GM18519 (cell line): ENCODE measurements around the gene OXNAD1.

ENCODE experiments used
- ATAC-seq: cut with Tn5 transposase; IDR thresholded peaks from one replicate; pipeline ENCODE4 v1.9.1; 2021; ENCODE audit warnings: mild to moderate bottlenecking, moderate library complexity; ENCODE audit not compliant: unreplicated experiment, low FRiP score

The OXNAD1 gene

DNA sequence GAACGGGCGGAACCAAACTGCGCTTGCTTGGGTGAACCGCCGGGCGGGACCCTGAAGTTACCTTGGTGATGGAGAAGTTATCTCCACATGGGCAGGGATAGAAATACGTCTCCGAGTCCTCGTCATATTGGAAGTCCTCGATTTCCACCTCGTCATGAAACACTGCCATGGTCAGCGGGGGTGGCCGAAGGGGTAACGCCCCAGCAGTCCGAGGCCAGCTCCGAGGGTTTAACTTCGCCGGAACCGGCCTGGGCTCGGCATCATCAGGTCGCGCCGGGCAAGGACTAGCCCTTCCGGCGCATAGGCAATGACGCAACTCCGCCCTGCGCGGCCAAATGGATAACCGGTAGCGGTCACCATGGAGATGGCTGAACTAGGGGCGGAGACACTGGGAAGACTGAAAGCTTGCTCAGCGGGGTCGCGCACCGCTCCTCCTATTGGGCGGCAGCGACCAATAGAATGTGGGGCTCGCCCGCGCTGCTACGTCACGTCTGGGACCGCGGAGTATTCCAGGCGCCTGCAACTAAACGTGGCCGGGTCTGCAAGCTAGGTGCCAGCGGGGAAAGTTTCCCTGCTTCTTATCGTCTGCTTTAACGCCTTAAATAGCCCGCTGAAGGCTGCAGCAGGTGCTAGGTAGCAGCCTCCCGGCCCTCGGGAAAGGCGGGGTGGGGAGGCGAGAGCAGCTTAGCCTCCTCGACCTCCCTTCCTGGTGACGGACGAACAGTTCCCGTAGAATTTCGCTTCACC is at the start of gene OXNAD1, which contains the start of gene DPH3:
Gene OXNAD1, plus strand, starts transcription at position 505 of the 747 bp plus-strand sequence. CDS start 5,741 bp downstream, outside the sequence.
Gene DPH3, minus strand, starts transcription at position 236 of the 747 bp plus-strand sequence. Its CDS starts 67 bp downstream, at position 169.
- ATAC-seq: peak; percentile 98

DNA sequence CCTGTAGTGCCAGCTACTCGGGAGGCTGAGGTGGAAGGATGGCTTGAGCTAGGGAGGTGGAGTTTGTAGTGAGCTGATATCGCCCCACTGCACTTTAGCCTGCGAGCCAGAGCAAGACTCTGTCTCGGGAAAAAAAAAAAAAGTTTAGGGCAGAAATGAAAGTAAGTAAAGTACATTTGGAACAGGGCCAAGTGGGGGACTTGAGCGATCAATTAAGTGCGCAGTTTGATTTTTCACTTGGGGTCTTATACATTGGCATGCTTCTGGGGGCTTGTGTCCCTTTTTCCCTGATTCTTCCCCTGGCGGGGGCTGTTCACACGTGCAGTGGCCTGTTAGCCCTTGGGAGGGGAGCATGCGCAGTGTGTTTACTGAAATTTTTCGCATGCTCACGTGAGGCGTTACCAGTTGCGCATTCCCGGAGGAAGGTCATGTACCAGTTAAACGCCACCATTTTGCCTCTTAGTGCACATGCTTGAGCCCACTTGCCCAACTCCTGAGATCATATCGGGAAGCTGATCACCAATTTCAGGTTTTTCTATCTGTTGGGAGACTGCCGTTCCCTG is 48.6 kb upstream of the OXNAD1 start:
- ATAC-seq: no peak

DNA sequence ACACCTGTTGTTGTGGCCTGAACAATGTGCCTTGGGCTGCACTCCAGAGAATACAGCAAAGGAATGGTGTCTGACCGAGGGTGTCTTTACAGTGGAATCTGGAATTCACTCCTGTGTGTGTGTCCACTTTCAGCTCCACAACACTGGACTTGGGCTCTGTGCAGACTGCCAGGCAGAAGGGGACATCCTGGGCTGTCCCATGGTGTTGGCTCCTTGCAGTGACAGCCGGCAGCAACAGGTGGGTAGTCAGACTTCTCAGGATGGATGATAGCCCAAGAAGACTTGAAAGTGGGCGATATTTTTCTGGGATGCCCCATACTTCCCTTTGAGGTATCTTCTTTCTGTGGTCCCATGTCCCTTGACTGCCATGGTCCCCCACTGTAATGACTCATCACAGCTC is 45.2 kb upstream of the OXNAD1 start:
- no peak for ATAC-seq

DNA sequence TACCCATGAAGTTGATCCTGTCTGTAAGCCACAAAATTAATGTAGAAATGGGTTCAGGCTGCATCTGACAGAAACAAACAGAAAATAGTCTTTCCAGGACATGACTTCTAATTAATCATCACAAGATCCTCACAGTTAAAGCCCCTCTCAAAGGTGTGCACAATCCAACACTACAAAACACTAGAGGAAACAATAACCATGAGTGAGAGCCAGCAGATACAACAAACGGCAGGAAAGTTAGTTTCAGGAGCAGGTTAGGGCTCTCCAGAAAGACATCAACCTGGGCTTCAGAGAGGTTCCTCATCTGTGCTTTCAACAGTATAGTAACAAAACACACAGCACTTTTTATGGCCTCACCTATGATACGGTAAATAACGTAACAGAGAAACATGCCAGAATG is 43.0 kb upstream of the OXNAD1 start:
- ATAC-seq: no peak

GRCh38 chr3:16222547-16222946 is 42.5 kb upstream of the OXNAD1 start:
- ATAC-seq: no peak

- ATAC-seq: no peak
Observed at GRCh38 chr3:16224325-16224724, 40.7 kb upstream of the OXNAD1 start.

DNA sequence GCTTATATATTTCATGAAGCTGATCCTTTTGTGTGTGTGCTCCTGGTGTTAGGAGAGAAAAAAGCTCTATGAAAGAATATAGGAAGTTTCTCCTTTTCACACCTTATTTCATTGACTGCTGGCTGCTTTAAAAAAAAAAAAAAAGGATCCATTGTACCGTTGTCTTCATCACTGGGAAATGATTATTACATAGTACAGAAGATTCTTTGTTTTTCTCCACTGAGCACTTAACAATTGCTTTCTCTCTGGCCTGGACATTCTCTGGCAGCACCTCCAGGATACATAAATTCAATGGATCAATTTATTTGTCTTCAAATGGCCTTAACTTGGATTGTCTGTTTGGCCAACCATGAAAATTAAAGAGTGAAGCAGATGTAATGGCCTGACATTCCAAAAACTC is 37.4 kb upstream of the OXNAD1 start:
- no peak for ATAC-seq

GRCh38 chr3:16229681-16230080 is 35.3 kb upstream of the OXNAD1 start:
- ATAC-seq: no peak

DNA sequence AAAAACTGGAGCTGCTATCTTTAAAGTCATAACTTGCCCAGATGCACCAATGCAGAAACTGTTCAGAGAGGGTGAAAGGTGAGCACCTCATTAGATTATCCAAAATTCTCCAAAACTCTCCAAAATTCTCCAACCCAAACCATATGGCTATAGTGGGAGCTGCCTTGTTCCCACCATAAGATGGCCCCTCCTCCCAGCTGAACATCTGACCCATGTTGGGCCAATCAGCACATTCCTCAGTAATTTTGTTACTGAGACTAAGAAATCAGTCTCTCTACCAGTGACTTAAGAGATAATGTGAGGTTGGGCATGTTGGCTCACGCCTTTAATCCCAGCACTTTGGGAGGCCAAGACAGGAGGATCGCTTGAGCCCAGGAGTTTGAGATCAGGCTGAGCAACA is 33.0 kb upstream of the OXNAD1 start:
- ATAC-seq: no peak

DNA sequence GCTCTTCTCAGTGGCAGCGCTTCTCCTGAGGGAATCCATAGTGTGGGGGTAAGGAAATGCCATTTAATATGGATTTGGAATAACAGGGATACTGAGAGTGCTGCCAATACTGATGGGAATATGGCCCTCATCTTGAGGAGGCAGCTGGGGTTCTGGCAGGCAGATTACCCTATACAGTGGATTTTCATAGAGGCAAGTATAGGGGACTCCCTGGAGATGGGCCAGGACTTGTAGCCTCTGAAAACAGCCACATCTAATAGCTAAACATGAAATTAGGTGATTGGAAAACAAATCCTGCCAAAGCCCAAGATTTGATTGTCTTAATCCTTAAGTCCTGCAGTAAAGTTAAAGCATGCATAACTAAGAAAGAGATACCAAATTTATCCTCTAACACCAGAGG is 31.2 kb upstream of the OXNAD1 start:
- ATAC-seq: no peak

GRCh38 chr3:16234281-16234680 is 30.7 kb upstream of the OXNAD1 start:
- ATAC-seq: no peak

DNA sequence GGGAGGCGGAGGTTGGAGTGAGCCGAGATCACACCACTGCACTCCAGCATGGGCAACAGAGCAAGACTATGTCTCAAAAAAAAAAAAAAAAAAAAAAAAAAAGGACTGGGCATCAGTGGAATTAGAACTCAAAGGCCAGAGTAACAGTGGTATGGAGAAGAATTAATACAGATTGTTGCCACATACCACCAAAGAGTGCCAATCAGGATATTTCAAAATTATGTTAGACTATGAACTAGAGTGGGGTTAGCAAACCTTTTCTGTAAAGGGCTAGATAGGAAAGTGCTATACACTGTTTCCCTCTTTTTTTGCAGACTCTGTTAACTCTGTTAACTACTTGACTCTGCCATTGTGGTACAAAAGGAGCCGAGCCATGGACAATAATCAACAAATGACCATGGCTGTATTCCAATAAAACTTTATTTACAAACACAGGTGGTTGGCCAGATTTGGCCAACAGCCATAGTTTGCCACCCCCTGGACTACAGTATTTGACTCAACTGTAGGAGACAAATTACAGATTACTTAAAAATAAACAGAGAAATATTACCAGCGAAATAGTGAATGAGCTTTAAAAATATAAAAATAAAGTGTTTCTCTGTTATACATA is 28.9 kb upstream of the OXNAD1 start:
- no peak for ATAC-seq

DNA sequence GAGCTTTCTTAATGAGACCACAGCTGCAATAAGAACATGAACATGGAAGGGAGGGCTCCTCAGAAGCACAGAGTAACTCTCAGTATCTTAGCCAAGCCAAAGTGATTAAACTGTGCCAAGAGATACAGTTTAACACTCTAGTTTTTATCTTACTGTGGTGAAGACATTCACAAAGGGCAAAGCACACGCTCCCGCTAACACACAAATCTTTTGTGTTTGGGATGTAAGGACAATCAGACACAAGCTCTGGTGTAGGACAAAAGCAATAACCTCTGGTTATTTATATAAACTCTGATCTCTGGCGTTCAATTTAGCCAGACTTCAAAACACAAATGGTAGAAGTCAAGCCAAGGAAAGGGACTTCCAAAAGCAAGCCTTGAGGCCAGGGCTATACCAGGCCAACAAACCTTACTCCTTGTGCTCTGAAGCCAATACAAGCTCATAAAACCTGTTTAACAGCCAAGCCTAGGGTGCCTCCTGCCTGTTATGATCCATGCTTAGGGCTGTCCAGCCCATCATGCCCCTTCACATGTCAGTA is 28.1 kb upstream of the OXNAD1 start:
- no peak for ATAC-seq

- ATAC-seq: no peak
Observed at GRCh38 chr3:16239086-16239770, 25.8 kb upstream of the OXNAD1 start.

- ATAC-seq: no peak
Observed at GRCh38 chr3:16239780-16240179, 25.2 kb upstream of the OXNAD1 start.

DNA sequence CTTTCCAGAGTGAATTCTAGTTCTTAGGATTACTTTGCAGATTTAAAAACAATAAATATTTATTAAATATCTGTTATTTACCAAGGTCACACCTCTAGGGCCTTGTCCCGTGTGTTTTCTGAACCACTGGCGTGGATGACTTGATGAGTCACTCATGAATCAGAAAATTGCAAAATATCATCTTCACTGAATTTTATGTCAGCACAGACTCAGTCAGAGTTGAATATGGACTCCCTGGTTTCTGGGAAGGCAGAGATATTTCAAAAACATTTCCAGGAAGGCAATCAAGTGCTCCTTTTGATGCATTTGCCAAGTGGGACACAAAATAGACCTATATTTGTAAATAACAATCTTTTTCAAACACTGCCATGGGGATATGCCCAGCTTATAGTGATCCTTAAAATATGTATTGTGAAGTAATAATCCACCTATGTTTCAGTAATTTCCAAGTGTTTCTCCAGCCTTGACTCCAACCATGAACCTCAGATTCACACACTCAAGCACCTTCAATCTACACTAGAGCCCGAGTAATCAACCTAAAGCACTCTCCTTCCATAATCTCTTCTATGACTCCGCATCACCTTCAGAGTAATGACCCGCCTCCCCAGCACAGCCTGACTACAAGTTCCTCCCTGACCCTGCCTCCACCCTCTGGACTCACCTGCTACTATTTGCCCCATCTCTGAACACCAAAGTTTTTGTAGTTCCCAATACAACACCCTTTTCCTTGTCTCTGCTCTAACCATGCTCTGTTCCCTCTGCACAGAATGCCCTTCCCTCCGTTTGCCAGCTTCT is 24.6 kb upstream of the OXNAD1 start:
- no peak for ATAC-seq

DNA sequence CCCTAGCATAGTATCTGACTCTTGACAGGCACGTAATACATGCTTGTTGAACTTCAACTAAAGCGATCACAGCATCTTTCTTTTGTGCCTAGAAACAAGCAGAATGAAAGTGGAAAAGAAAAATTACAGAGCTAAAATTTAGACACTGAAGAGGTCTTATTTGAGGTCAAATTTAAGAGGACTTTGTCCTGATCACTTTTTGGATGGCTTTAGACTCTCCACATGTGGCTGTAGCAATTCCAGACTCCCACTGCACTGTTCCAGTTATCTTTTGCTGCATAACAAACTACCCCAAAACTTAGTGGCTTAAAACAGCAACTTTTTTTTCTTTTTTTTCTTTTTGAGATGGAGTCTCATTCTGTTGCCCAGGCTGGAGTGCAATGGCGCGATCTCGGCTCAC is 23.8 kb upstream of the OXNAD1 start:
- no peak for ATAC-seq

DNA sequence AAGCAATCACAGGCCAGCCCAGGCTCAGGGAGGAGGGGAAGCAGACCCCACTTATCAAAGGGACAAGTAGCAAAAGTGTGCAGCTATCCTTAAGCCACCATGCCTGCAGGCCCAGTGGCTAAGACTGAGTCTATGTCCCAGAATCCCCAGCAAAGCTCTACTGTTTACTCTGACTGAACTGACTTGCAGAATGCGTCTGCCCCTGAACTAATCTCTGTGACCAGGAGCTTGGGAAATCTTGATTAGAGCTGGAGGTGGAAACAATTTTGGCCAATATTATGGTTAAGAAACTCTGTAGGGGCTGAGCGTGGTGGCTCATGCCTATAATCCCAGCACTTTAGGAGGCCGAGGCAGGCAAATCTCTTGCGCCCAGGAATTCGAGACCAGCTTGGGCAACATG is 22.8 kb upstream of the OXNAD1 start:
- no peak for ATAC-seq

- no peak for ATAC-seq
Observed at GRCh38 chr3:16243706-16244490, 21.1 kb upstream of the OXNAD1 start.
